H1 (cell line): ENCODE results near the gene PDCD6IP. TPM values are rescaled to one million over a fixed set of nuclear protein-coding genes. Genes with fewer than 3 reads are reported as not detected.

Experiments used
- CTCF ChIA-PET: fragments of 300-600 bp; sonication (Branson Sonifier 250); formaldehyde crosslinking; loops from one replicate; lab custom pipeline; 2021; ENCODE audit not compliant: partially characterized antibody; lab: Charles Lee
- POLR2A ChIA-PET: fragments of 300-600 bp; sonication (Branson Sonifier 250); formaldehyde crosslinking; loops from one replicate; lab custom pipeline; 2021; ENCODE audit warnings: inconsistent platforms; ENCODE audit not compliant: partially characterized antibody; lab: Charles Lee
- DNase-seq, 2 experiments: peaks; one replicate each; pipeline versions ENCODE4 v3.0.0 to v3.0.0-alpha.2; 2010 to 2022; ENCODE audit warnings: low spot score in 2 of 2, low read depth in 1 of 2, mixed read lengths in 1 of 2
- FAIRE-seq: peaks from 2 replicates; lab custom pipeline; 2011; peaks lifted over from hg19 to GRCh38; lab: Jason Lieb, UNC
- H2AFZ ChIP-seq: 2 replicates; pipeline ENCODE4 v1.8.1; 2012; ENCODE audit warnings: low read length, inconsistent platforms
- H2AK5ac ChIP-seq: 2 replicates; pipeline ENCODE4 v1.6.1; 2013; ENCODE audit warnings: low read depth, low read length
- H2BK120ac ChIP-seq: replicated peaks from 2 replicates; pipeline ENCODE3; 2013; ENCODE audit warnings: low read depth, low read length, inconsistent platforms
- H2BK12ac ChIP-seq: 2 replicates; pipeline ENCODE4 v1.6.1; 2013; ENCODE audit warnings: low read depth, low read length
- H2BK15ac ChIP-seq: 2 replicates; pipeline ENCODE4 v1.6.1; 2013; ENCODE audit warnings: low read length
- H2BK20ac ChIP-seq: 2 replicates; pipeline ENCODE4 v1.6.1; 2013; ENCODE audit warnings: low read length
- H2BK5ac ChIP-seq: 2 replicates; pipeline ENCODE4 v1.6.1; 2013; ENCODE audit warnings: low read depth, low read length
- H3K14ac ChIP-seq: 2 replicates; pipeline ENCODE4 v1.6.1; 2013; ENCODE audit warnings: inconsistent platforms; ENCODE audit not compliant: insufficient read length
- H3K18ac ChIP-seq: 2 replicates; pipeline ENCODE4 v1.6.1; 2013; ENCODE audit warnings: low read length; ENCODE audit errors: extremely low read depth
- H3K23ac ChIP-seq: 2 replicates; pipeline ENCODE4 v1.6.1; 2013; ENCODE audit warnings: inconsistent platforms; ENCODE audit not compliant: insufficient read length
- H3K23me2 ChIP-seq: 2 replicates; pipeline ENCODE4 v1.6.1; 2013; ENCODE audit warnings: low read depth, low read length
- H3K27ac ChIP-seq: 2 replicates; pipeline ENCODE4 v1.6.1; 2011; ENCODE audit warnings: low read depth, low read length, inconsistent platforms
- H3K27me3 ChIP-seq, 4 experiments: replicated peaks in 1 of 4; 1 replicate in 1 of 4; 2 replicates in 3 of 4; pipeline versions ENCODE4 v1.6.1 to v1.8.1; 2011 to 2013; ENCODE audit warnings: low read length in 3 of 4, mild to moderate bottlenecking in 3 of 4, inconsistent platforms in 2 of 4, mixed read lengths in 2 of 4, moderate library complexity in 1 of 4; ENCODE audit not compliant: control insufficient read depth in 3 of 4, insufficient read depth in 3 of 4; ENCODE audit errors: extremely low read depth in 1 of 4
- H3K36me3 ChIP-seq, 4 experiments: 2 replicates each; pipeline versions ENCODE4 v1.6.1 to v1.8.1; 2011 to 2013; ENCODE audit warnings: mild to moderate bottlenecking in 4 of 4, low read length in 3 of 4, moderate library complexity in 2 of 4, control low read depth in 1 of 4, inconsistent platforms in 1 of 4; ENCODE audit not compliant: insufficient read depth in 4 of 4, control insufficient read depth in 2 of 4
- H3K4ac ChIP-seq: replicated peaks from 2 replicates; pipeline ENCODE3; 2013; ENCODE audit warnings: low read length, low read depth, mixed read lengths, inconsistent platforms; ENCODE audit not compliant: insufficient read length
- H3K4me1 ChIP-seq, 4 experiments: replicated peaks in 1 of 4; 1 replicate in 1 of 4; 2 replicates in 3 of 4; pipeline versions ENCODE4 v1.6.1 to v1.8.1; 2011 to 2013; ENCODE audit warnings: low read length in 3 of 4, inconsistent platforms in 2 of 4, mixed read lengths in 1 of 4; ENCODE audit not compliant: insufficient read depth in 4 of 4, control insufficient read depth in 3 of 4
- H3K4me2 ChIP-seq, 2 experiments: 2 replicates each; pipeline versions ENCODE4 v1.6.1 to v1.8.1; 2011 to 2013; ENCODE audit warnings: low read depth in 2 of 2, low read length in 2 of 2, control low read depth in 1 of 2, inconsistent platforms in 1 of 2, mild to moderate bottlenecking in 1 of 2; ENCODE audit not compliant: insufficient read depth in 1 of 2
- H3K4me3 ChIP-seq, 4 experiments: fragments of 200-600, 300-600 bp in 1 of 4; sonication (generic), shearing (Covaris generic), sonication (Bioruptor Twin) in 1 of 4; 2 replicates each; pipeline versions ENCODE4 v1.5.1 to v1.8.1; 2011 to 2016; ENCODE audit warnings: low read length in 4 of 4, low read depth in 3 of 4, control low read depth in 2 of 4, inconsistent platforms in 2 of 4, mild to moderate bottlenecking in 2 of 4, mixed read lengths in 1 of 4, moderate library complexity in 1 of 4; ENCODE audit not compliant: insufficient read depth in 2 of 4; ENCODE audit errors: extremely low read depth in 1 of 4
- H3K56ac ChIP-seq: replicated peaks from 2 replicates; pipeline ENCODE3; 2013; ENCODE audit warnings: low read depth, mild to moderate bottlenecking, mixed read lengths, low read length, inconsistent platforms; ENCODE audit not compliant: insufficient read length
- H3K79me1 ChIP-seq: 2 replicates; pipeline ENCODE4 v1.6.1; 2013; ENCODE audit warnings: low read depth, low read length, control low read depth
- H3K79me2 ChIP-seq, 2 experiments: 2 replicates each; pipeline versions ENCODE4 v1.6.1 to v1.8.1; 2012 to 2013; ENCODE audit warnings: low read length in 2 of 2, mild to moderate bottlenecking in 2 of 2, inconsistent platforms in 1 of 2; ENCODE audit not compliant: insufficient read depth in 2 of 2, control insufficient read depth in 1 of 2
- H3K9ac ChIP-seq, 4 experiments: replicated peaks in 1 of 4; 1 replicate in 1 of 4; 2 replicates in 3 of 4; pipeline versions ENCODE4 v1.6.1 to v1.8.1; 2011 to 2013; ENCODE audit warnings: low read depth in 3 of 4, low read length in 3 of 4, control low read depth in 2 of 4, mild to moderate bottlenecking in 2 of 4, moderate library complexity in 2 of 4, inconsistent platforms in 1 of 4; ENCODE audit errors: extremely low read depth in 1 of 4
- H3K9me3 ChIP-seq, 2 experiments: 2 replicates each; pipeline versions ENCODE4 v1.6.1 to v1.8.1; 2012 to 2013; ENCODE audit warnings: mild to moderate bottlenecking in 2 of 2, moderate library complexity in 2 of 2, control low read depth in 1 of 2, inconsistent platforms in 1 of 2, low read depth in 1 of 2, low read length in 1 of 2, mixed read lengths in 1 of 2; ENCODE audit not compliant: insufficient read depth in 2 of 2
- H4K20me1 ChIP-seq, 2 experiments: replicated peaks in 1 of 2; 2 replicates each; pipeline versions ENCODE3 to v1.8.1; 2011 to 2013; ENCODE audit warnings: inconsistent platforms in 2 of 2, low read length in 2 of 2, mild to moderate bottlenecking in 1 of 2; ENCODE audit not compliant: insufficient read depth in 2 of 2, control insufficient read depth in 1 of 2
- H4K5ac ChIP-seq: 2 replicates; pipeline ENCODE4 v1.6.1; 2013; ENCODE audit warnings: low read length, low read depth, mixed read lengths, inconsistent platforms; ENCODE audit not compliant: insufficient read length
- H4K8ac ChIP-seq: 2 replicates; pipeline ENCODE4 v1.8.0; 2013; ENCODE audit warnings: mild to moderate bottlenecking, moderate library complexity, low read length, inconsistent platforms; ENCODE audit not compliant: insufficient read depth; ENCODE audit errors: extremely low read depth
- H4K91ac ChIP-seq: replicated peaks from 2 replicates; pipeline ENCODE3; 2013; ENCODE audit warnings: low read length, mixed read lengths, inconsistent platforms; ENCODE audit not compliant: insufficient read length
- CHD2 ChIP-seq: IDR thresholded peaks from 2 replicates; pipeline ENCODE4 v1.6.1; 2012; ENCODE audit warnings: low read length, improper control_type of control experiment
- CTCF ChIP-seq, 3 experiments: IDR thresholded peaks; 1 replicate in 2 of 3; 2 replicates in 1 of 3; pipeline versions ENCODE4 v1.5.1 to v1.6.1; 2011; ENCODE audit warnings: low read length in 3 of 3, mild to moderate bottlenecking in 3 of 3, inconsistent platforms in 2 of 3, low read depth in 1 of 3, moderate library complexity in 1 of 3; ENCODE audit not compliant: insufficient read depth in 1 of 3; ENCODE audit errors: control extremely low read depth in 1 of 3
- EZH2 ChIP-seq: fragments of 200-600 bp; sonication (generic); IDR thresholded peaks from 2 replicates; pipeline ENCODE4 v1.7.1; 2012; ENCODE audit warnings: low read depth, mild to moderate bottlenecking, moderate library complexity, low read length, inconsistent platforms; ENCODE audit not compliant: severe bottlenecking
- FOSL1 ChIP-seq: IDR thresholded peaks from 2 replicates; pipeline ENCODE4 v1.6.1; 2011; ENCODE audit warnings: mild to moderate bottlenecking, low read depth, low read length, moderate library complexity; ENCODE audit not compliant: insufficient read depth
- HDAC2 ChIP-seq, 2 experiments: fragments of 300-600 bp in 1 of 2; sonication (generic) in 1 of 2; IDR thresholded peaks; 2 replicates each; pipeline ENCODE4 v1.6.1; 2011 to 2012; ENCODE audit warnings: low read depth in 2 of 2, low read length in 2 of 2, mild to moderate bottlenecking in 2 of 2, moderate library complexity in 2 of 2, borderline replicate concordance in 1 of 2, inconsistent platforms in 1 of 2
- HDAC6 ChIP-seq: IDR thresholded peaks from one replicate; pipeline ENCODE4 v1.7.1; 2012; ENCODE audit warnings: low read depth, mild to moderate bottlenecking, inconsistent platforms, low read length, moderate library complexity
- RBBP5 ChIP-seq: IDR thresholded peaks from 2 replicates; pipeline ENCODE4 v1.7.1; 2012; ENCODE audit warnings: low read depth, mild to moderate bottlenecking, inconsistent platforms, low read length, moderate library complexity, borderline replicate concordance
- RNF2 ChIP-seq: fragments of 200-900, 300-1000 bp; sonication (generic); IDR thresholded peaks from 2 replicates; pipeline ENCODE4 v1.7.1; 2016; ENCODE audit warnings: borderline replicate concordance, low read depth, mild to moderate bottlenecking, antibody characterized with exemption, low read length; ENCODE audit not compliant: poor library complexity, severe bottlenecking; ENCODE audit errors: missing control alignments
- WGBS, 2 experiments: shearing (Covaris generic) in 1 of 2; methylation state at CpG; one replicate each; pipeline versions ENCODE4 v1.1.6 to v1.1.7; 2013 to 2015; ENCODE audit warnings: low lambda C conversion rate in 2 of 2, mixed read lengths in 2 of 2, inconsistent platforms in 1 of 2, low coverage in 1 of 2, missing lambda C conversion rate in 1 of 2; ENCODE audit not compliant: insufficient replicate concordance in 2 of 2, insufficient coverage in 1 of 2, insufficient read length in 1 of 2; ENCODE audit errors: extremely low coverage in 1 of 2, missing lambda C conversion rate in 1 of 2; 5-methylcytosine and 5-hydroxymethylcytosine counted together
- polyA plus RNA-seq, 7 experiments: library from polyadenylated mRNA; depleted of rRNA in 3 of 7; stranded (reverse) in 5 of 7; unstranded in 2 of 7; fragments of >200 nt in 5 of 7; fragments of 200-250 nt in 2 of 7; gene quantifications; 1 replicate in 5 of 7; 2 replicates in 1 of 7; 4 replicates in 1 of 7; pipeline versions ENCODE4 v1.2.1 to v1.2.3, GENCODE V29; 2011 to 2013; ENCODE audit warnings: missing spikeins in 2 of 7, mixed read lengths in 2 of 7
- total RNA-seq: library from RNA; stranded (reverse); fragmentation: NEBNext Ultra II Directional; extraction: Animal tissue kit (Norgen Biotek cat#: 25700); gene quantifications from 2 replicates; pipeline ENCODE4 v1.2.1, GENCODE V29; 2021

Gene PDCD6IP
- total and polyA plus RNA-seq, 2 of the 8 experiments (the other 6 are each of a cell fraction or from before 2014, with no cell fraction given): 61.7 to 155 TPM

GRCh38 chr3:33792167-33792892, 6.1 kb upstream of the PDCD6IP start:
- Histone ChIP-seq H3K14ac (no peak overlapping the region), H2BK20ac (no peak overlapping the region), H3K4me3 (no peak overlapping the region), H3K79me2 (peaks cover 0 to 4% of the 10 kb centered on the region in 2 experiments; a peak in 2 of 4 replicates), H4K8ac (no peak overlapping the region), H3K18ac (no peak overlapping the region), H3K36me3 (no peaks in the 10 kb centered on the region), H3K56ac (no peak overlapping the region), H2BK5ac (no peak overlapping the region), H4K91ac (no peak overlapping the region), H3K4me1 (peaks cover 0 to 7% (median 2%) of the 10 kb centered on the region in 4 experiments; a peak in 2 of 7 replicates), H2BK120ac (no peak overlapping the region), H4K20me1 (no peaks in the 10 kb centered on the region), H3K23ac (no peak overlapping the region), H3K4ac (no peak overlapping the region), H3K27ac (no peak overlapping the region), H2BK12ac (no peak overlapping the region), H3K79me1 (no peaks in the 10 kb centered on the region), H4K5ac (no peak overlapping the region), H3K27me3 (no peaks in the 10 kb centered on the region), H2AFZ (no peak overlapping the region), H2AK5ac (no peak overlapping the region), H2BK15ac (no peak overlapping the region), H3K9ac (no peak overlapping the region), H3K23me2 (no peaks in the 10 kb centered on the region; the same call in 1 of the 2 replicates), H3K4me2 (no peak overlapping the region), H3K9me3 (no peaks in the 10 kb centered on the region)
- FAIRE-seq (no peak), DNase-seq (no peak)
- WGBS, 2 experiments: 89% methylated on average over 5 of the region's 5 CpGs; no CpG with 5 or more reads in 1 of the 2 experiments
- CTCF ChIA-PET: interaction anchor here (0.8 kb wide), 1 partner anchor 179 kb away, joined by 3 read pairs; no protein-coding TSS in a partner anchor
- POLR2A ChIA-PET: interaction anchor here (1.2 kb wide), 1 partner anchor 354 kb away, joined by 3 read pairs; no protein-coding TSS in a partner anchor
- TF ChIP-seq CHD2 (no peak), HDAC2 (IDR thresholded peaks at IDR 0.05; ENCODE audit: borderline replicate concordance in 1 of 2, low read depth in 2 of 2, low read length in 2 of 2) (no peak), EZH2 (no peak), FOSL1 (no peak), CTCF (IDR thresholded peaks at IDR 0.05; ENCODE audit: control extremely low read depth in 1 of 3, insufficient read depth in 1 of 3, low read depth in 1 of 3, low read length in 3 of 3) (no peak), RBBP5 (no peak), RNF2 (no peak), HDAC6 (no peak)
